ENCODE results near the gene CARD10.

The CARD10 gene

GRCh38 chr22:37448516-37449127 is 70.6 kb downstream of the CARD10 start:
- no peak for TF ChIP-seq CTCF (IDR thresholded peaks at IDR 0.05; ENCODE audit: low read depth, low read length)
- no peaks in the 10 kb centered on the region for H3K27me3 ChIP-seq (ENCODE audit: insufficient read depth, low read depth, severe bottlenecking)
- peaks cover 3% of the 10 kb centered on the region for H3K9me3 ChIP-seq (ENCODE audit: severe bottlenecking)
- H3K27ac ChIP-seq: no peak overlapping the region
- no peaks in the 10 kb centered on the region for H3K36me3 ChIP-seq
- no peak overlapping the region for H3K4me3 ChIP-seq (ENCODE audit: low read depth, low read length)
- no peak for DNase-seq

- no peak for TF ChIP-seq CTCF (IDR thresholded peaks at IDR 0.05; ENCODE audit: low read depth, low read length)
- Histone ChIP-seq H3K27ac (no peak overlapping the region), H3K4me3 (ENCODE audit: low read depth, low read length) (no peak overlapping the region), H3K36me3 (no peaks in the 10 kb centered on the region), H3K27me3 (ENCODE audit: insufficient read depth, low read depth, severe bottlenecking) (no peaks in the 10 kb centered on the region), H3K9me3 (ENCODE audit: severe bottlenecking) (peaks cover 6% of the 10 kb centered on the region)
- no peak for DNase-seq
These were observed 73.7 kb downstream of the CARD10 start for GRCh38 chr22:37445501-37445900.

- Histone ChIP-seq H3K4me3 (ENCODE audit: low read depth, low read length) (no peak overlapping the region), H3K27me3 (ENCODE audit: insufficient read depth, low read depth, severe bottlenecking) (no peaks in the 10 kb centered on the region), H3K27ac (no peak overlapping the region), H3K9me3 (ENCODE audit: severe bottlenecking) (peaks cover 6% of the 10 kb centered on the region), H3K36me3 (no peaks in the 10 kb centered on the region)
- TF ChIP-seq CTCF (IDR thresholded peaks at IDR 0.05; ENCODE audit: low read depth, low read length): no peak
- no peak for DNase-seq
These were observed 75.2 kb downstream of the CARD10 start for GRCh38 chr22:37443977-37444376.

GRCh38 chr22:37443086-37443485 is 76.1 kb downstream of the CARD10 start:
- H3K36me3 ChIP-seq: no peaks in the 10 kb centered on the region
- no peaks in the 10 kb centered on the region for H3K27me3 ChIP-seq (ENCODE audit: insufficient read depth, low read depth, severe bottlenecking)
- TF ChIP-seq CTCF (IDR thresholded peaks at IDR 0.05; ENCODE audit: low read depth, low read length): no peak
- H3K4me3 ChIP-seq (ENCODE audit: low read depth, low read length): no peak overlapping the region
- DNase-seq: no peak
- H3K9me3 ChIP-seq (ENCODE audit: severe bottlenecking): peaks cover 6% of the 10 kb centered on the region
- no peak overlapping the region for H3K27ac ChIP-seq

- TF ChIP-seq CTCF (IDR thresholded peaks at IDR 0.05; ENCODE audit: low read depth, low read length): no peak
- no peak overlapping the region for H3K4me3 ChIP-seq (ENCODE audit: low read depth, low read length)
- no peaks in the 10 kb centered on the region for H3K36me3 ChIP-seq
- no peaks in the 10 kb centered on the region for H3K27me3 ChIP-seq (ENCODE audit: insufficient read depth, low read depth, severe bottlenecking)
- peaks cover 6% of the 10 kb centered on the region for H3K9me3 ChIP-seq (ENCODE audit: severe bottlenecking)
- no peak overlapping the region for H3K27ac ChIP-seq
- DNase-seq: no peak
These were observed 76.7 kb downstream of the CARD10 start for GRCh38 chr22:37442537-37442936.

- Histone ChIP-seq H3K27ac (no peak overlapping the region), H3K36me3 (no peaks in the 10 kb centered on the region), H3K9me3 (ENCODE audit: severe bottlenecking) (peaks cover 6% of the 10 kb centered on the region), H3K27me3 (ENCODE audit: insufficient read depth, low read depth, severe bottlenecking) (no peaks in the 10 kb centered on the region), H3K4me3 (ENCODE audit: low read depth, low read length) (no peak overlapping the region)
- TF ChIP-seq CTCF (IDR thresholded peaks at IDR 0.05; ENCODE audit: low read depth, low read length): no peak
- no peak for DNase-seq
These were observed 77.1 kb downstream of the CARD10 start for GRCh38 chr22:37442135-37442534.
